Measurements from ENCODE around the gene PIEZO1. TPM values are rescaled to one million over a fixed set of nuclear protein-coding genes. Genes with fewer than 3 reads are reported as not detected.
A peak's percentile ranks its signal among the peaks of the same experiment; 100 is the strongest.

The PIEZO1 gene
- total and polyA plus RNA-seq, 9 of the 15 experiments (the other 6 are each of a cell fraction or from before 2014, with no cell fraction given), result 3.6 to 432 (median 131) TPM

DNA sequence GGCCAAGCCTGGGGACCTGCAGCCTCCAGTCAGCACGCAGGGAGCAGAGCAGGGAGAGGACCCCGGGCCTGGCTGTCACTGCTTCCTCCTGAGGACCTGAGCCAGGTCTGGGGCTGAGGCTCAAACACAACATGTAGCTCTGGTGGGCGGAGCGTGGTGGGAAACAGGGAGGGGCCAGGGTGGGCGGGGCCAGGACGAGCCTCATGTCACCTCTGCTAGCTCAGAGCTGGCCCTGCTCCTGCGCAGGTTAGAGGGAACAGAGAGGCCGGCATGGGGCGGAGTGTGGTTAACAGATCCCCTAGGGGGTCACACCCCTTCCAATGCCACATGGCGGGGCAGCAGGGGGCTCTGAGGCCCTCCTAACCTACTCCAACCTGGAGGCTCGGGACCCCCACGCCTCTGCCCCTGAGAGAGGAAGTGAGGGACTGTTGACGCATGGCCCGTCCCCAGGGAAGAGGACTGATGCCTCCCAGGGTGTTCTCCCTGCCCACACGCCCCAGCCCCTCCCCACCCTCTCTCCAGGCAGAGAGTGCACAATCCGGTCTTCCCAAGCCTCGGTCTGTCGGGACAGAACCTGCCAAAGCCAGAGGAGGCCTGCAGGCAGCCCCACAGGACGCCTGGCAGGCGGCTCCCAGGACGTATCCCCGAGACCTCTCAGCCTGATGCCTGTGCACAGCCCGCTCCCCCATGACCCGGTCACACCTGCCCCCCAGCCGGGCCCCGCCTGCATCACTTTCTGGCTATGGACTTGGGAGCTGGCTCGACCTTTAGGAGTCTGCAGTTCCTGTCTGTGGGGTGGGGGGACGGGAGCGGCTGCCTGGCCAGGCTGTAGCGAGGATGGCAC, 15.2 kb downstream of the PIEZO1 start (continued):
- TF ChIP-seq, protein P1, sequence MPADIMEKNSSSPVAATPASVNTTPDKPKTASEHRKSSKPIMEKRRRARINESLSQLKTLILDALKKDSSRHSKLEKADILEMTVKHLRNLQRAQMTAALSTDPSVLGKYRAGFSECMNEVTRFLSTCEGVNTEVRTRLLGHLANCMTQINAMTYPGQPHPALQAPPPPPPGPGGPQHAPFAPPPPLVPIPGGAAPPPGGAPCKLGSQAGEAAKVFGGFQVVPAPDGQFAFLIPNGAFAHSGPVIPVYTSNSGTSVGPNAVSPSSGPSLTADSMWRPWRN (IDR thresholded peaks at IDR 0.05; ENCODE audit: low read depth), result no peak
- TF ChIP-seq XRCC3 (IDR thresholded peaks at IDR 0.05) (no peak), ZNF232 (CRISPR knock-in tag; IDR thresholded peaks at IDR 0.05) (no peak), SMARCA5 (IDR thresholded peaks at IDR 0.05) (0 out of 2 replicates have a peak, but pooled peaks have one; percentile 12), ZNF143 (CRISPR knock-in tag; IDR thresholded peaks at IDR 0.05) (no peak), CAMTA2 (CRISPR knock-in tag; conservative IDR thresholded peaks at IDR 0.05) (no peak), CREB5 (CRISPR knock-in tag; IDR thresholded peaks at IDR 0.05) (no peak), ZC3H11A (IDR thresholded peaks at IDR 0.05; ENCODE audit: low read depth, low read length) (no peak), DDX20 (tag; IDR thresholded peaks at IDR 0.05; ENCODE audit: low read depth) (no peak), ESRRA (IDR thresholded peaks at IDR 0.05; ENCODE audit: borderline replicate concordance, low read depth) (no peak; the same call in 1 of the 2 replicates), ZNF23 (CRISPR knock-in tag; IDR thresholded peaks at IDR 0.05) (no peak), COPS2 (conservative IDR thresholded peaks at IDR 0.05) (no peak), NFATC3 (IDR thresholded peaks at IDR 0.05) (no peak), POU5F1 (IDR thresholded peaks at IDR 0.05; ENCODE audit: borderline replicate concordance, low read depth, low read length, partially characterized antibody) (no peak), SOX6 (IDR thresholded peaks at IDR 0.05) (no peak), NCOR1 (IDR thresholded peaks at IDR 0.05) (no peak)
- TF ChIP-seq, protein P2, sequence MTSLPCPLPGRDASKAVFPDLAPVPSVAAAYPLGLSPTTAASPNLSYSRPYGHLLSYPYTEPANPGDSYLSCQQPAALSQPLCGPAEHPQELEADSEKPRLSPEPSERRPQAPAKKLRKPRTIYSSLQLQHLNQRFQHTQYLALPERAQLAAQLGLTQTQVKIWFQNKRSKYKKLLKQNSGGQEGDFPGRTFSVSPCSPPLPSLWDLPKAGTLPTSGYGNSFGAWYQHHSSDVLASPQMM (CRISPR knock-in tag; IDR thresholded peaks at IDR 0.05), result no peak
- TF ChIP-seq, protein P3, sequence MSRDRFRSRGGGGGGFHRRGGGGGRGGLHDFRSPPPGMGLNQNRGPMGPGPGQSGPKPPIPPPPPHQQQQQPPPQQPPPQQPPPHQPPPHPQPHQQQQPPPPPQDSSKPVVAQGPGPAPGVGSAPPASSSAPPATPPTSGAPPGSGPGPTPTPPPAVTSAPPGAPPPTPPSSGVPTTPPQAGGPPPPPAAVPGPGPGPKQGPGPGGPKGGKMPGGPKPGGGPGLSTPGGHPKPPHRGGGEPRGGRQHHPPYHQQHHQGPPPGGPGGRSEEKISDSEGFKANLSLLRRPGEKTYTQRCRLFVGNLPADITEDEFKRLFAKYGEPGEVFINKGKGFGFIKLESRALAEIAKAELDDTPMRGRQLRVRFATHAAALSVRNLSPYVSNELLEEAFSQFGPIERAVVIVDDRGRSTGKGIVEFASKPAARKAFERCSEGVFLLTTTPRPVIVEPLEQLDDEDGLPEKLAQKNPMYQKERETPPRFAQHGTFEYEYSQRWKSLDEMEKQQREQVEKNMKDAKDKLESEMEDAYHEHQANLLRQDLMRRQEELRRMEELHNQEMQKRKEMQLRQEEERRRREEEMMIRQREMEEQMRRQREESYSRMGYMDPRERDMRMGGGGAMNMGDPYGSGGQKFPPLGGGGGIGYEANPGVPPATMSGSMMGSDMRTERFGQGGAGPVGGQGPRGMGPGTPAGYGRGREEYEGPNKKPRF (IDR thresholded peaks at IDR 0.05; ENCODE audit: low read depth, low read length), result no peak
- TF ChIP-seq, protein P4, sequence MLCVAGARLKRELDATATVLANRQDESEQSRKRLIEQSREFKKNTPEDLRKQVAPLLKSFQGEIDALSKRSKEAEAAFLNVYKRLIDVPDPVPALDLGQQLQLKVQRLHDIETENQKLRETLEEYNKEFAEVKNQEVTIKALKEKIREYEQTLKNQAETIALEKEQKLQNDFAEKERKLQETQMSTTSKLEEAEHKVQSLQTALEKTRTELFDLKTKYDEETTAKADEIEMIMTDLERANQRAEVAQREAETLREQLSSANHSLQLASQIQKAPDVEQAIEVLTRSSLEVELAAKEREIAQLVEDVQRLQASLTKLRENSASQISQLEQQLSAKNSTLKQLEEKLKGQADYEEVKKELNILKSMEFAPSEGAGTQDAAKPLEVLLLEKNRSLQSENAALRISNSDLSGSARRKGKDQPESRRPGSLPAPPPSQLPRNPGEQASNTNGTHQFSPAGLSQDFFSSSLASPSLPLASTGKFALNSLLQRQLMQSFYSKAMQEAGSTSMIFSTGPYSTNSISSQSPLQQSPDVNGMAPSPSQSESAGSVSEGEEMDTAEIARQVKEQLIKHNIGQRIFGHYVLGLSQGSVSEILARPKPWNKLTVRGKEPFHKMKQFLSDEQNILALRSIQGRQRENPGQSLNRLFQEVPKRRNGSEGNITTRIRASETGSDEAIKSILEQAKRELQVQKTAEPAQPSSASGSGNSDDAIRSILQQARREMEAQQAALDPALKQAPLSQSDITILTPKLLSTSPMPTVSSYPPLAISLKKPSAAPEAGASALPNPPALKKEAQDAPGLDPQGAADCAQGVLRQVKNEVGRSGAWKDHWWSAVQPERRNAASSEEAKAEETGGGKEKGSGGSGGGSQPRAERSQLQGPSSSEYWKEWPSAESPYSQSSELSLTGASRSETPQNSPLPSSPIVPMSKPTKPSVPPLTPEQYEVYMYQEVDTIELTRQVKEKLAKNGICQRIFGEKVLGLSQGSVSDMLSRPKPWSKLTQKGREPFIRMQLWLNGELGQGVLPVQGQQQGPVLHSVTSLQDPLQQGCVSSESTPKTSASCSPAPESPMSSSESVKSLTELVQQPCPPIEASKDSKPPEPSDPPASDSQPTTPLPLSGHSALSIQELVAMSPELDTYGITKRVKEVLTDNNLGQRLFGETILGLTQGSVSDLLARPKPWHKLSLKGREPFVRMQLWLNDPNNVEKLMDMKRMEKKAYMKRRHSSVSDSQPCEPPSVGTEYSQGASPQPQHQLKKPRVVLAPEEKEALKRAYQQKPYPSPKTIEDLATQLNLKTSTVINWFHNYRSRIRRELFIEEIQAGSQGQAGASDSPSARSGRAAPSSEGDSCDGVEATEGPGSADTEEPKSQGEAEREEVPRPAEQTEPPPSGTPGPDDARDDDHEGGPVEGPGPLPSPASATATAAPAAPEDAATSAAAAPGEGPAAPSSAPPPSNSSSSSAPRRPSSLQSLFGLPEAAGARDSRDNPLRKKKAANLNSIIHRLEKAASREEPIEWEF (CRISPR knock-in tag; IDR thresholded peaks at IDR 0.05), result no peak
